Measurements from ENCODE around the gene CDKN2B-AS1. TPM values are rescaled to one million over a fixed set of nuclear protein-coding genes. Genes with fewer than 3 reads are reported as not detected.

CDKN2B-AS1 gene
- total RNA-seq, 2 experiments from 2014 or later, result 4.4 to 5.6 TPM

- no peak overlapping the region for H3K4me3 Mint-ChIP-seq
- H3K4me1 Mint-ChIP-seq, result no peaks in the 10 kb centered on the region
- POLR2A ChIA-PET, result no interaction called here
- no peak overlapping the region for H3K27ac Mint-ChIP-seq
- no peak for DNase-seq
- CTCF ChIA-PET, result no interaction called here
- peaks cover 36% of the 10 kb centered on the region for H3K27me3 Mint-ChIP-seq
- no peaks in the 10 kb centered on the region for H3K9me3 Mint-ChIP-seq
- H3K36me3 Mint-ChIP-seq (ENCODE audit: low read depth), result no peaks in the 10 kb centered on the region
Observed at GRCh38 chr9:22158271-22158670, 163.7 kb downstream of the CDKN2B-AS1 start.

GRCh38 chr9:22158927-22159346, 164.3 kb downstream of the CDKN2B-AS1 start:
- Mint-ChIP-seq H3K4me3 (no peak overlapping the region), H3K27ac (no peak overlapping the region), H3K27me3 (peaks cover 36% of the 10 kb centered on the region), H3K4me1 (no peaks in the 10 kb centered on the region), H3K36me3 (ENCODE audit: low read depth) (no peaks in the 10 kb centered on the region), H3K9me3 (no peaks in the 10 kb centered on the region)
- POLR2A ChIA-PET, result no interaction called here
- DNase-seq, result no peak
- CTCF ChIA-PET, result no interaction called here

GRCh38 chr9:22159586-22159985, 165.0 kb downstream of the CDKN2B-AS1 start:
- H3K27me3 Mint-ChIP-seq, result peaks cover 37% of the 10 kb centered on the region
- no peak overlapping the region for H3K27ac Mint-ChIP-seq
- H3K4me3 Mint-ChIP-seq, result no peak overlapping the region
- no peaks in the 10 kb centered on the region for H3K9me3 Mint-ChIP-seq
- ChIA-PET POLR2A (no interaction called here), CTCF (no interaction called here)
- no peak for DNase-seq
- no peaks in the 10 kb centered on the region for H3K36me3 Mint-ChIP-seq (ENCODE audit: low read depth)
- H3K4me1 Mint-ChIP-seq, result no peaks in the 10 kb centered on the region

- no peak overlapping the region for H3K4me3 Mint-ChIP-seq
- no peaks in the 10 kb centered on the region for H3K36me3 Mint-ChIP-seq (ENCODE audit: low read depth)
- ChIA-PET POLR2A (no interaction called here), CTCF (no interaction called here)
- DNase-seq, result no peak
- H3K4me1 Mint-ChIP-seq, result no peaks in the 10 kb centered on the region
- H3K27ac Mint-ChIP-seq, result no peak overlapping the region
- peaks cover 43% of the 10 kb centered on the region for H3K27me3 Mint-ChIP-seq
- no peaks in the 10 kb centered on the region for H3K9me3 Mint-ChIP-seq
Observed at GRCh38 chr9:22160221-22160620, 165.6 kb downstream of the CDKN2B-AS1 start.

- no peak overlapping the region for H3K4me3 Mint-ChIP-seq
- no peaks in the 10 kb centered on the region for H3K9me3 Mint-ChIP-seq
- peaks cover 27% of the 10 kb centered on the region for H3K27me3 Mint-ChIP-seq
- H3K27ac Mint-ChIP-seq, result no peak overlapping the region
- POLR2A ChIA-PET, result no interaction called here
- CTCF ChIA-PET, result interaction anchor here (1.2 kb wide), 1 partner anchor 18 kb away, joined by 3 read pairs; no protein-coding TSS in a partner anchor
- H3K36me3 Mint-ChIP-seq (ENCODE audit: low read depth), result no peaks in the 10 kb centered on the region
- DNase-seq, result no peak
- H3K4me1 Mint-ChIP-seq, result no peaks in the 10 kb centered on the region
Observed at GRCh38 chr9:22165144-22165543, 170.6 kb downstream of the CDKN2B-AS1 start.

- Mint-ChIP-seq H3K9me3 (no peaks in the 10 kb centered on the region), H3K36me3 (ENCODE audit: low read depth) (no peaks in the 10 kb centered on the region), H3K4me3 (no peak overlapping the region), H3K27me3 (peaks cover 21% of the 10 kb centered on the region), H3K27ac (no peak overlapping the region), H3K4me1 (no peaks in the 10 kb centered on the region)
- CTCF ChIA-PET, result no interaction called here
- no peak for DNase-seq
- POLR2A ChIA-PET, result no interaction called here
Observed at GRCh38 chr9:22169243-22169642, 174.7 kb downstream of the CDKN2B-AS1 start.

- Mint-ChIP-seq H3K27me3 (peaks cover 16% of the 10 kb centered on the region), H3K36me3 (ENCODE audit: low read depth) (no peaks in the 10 kb centered on the region), H3K4me3 (no peak overlapping the region), H3K9me3 (no peaks in the 10 kb centered on the region), H3K4me1 (peaks cover 1% of the 10 kb centered on the region), H3K27ac (no peak overlapping the region)
- no peak for DNase-seq
- ChIA-PET POLR2A (no interaction called here), CTCF (no interaction called here)
Observed at GRCh38 chr9:22169727-22170503, 175.3 kb downstream of the CDKN2B-AS1 start.

Other genes starting within 250 kb of the CDKN2B-AS1 start
- gene MTAP, start 192.2 kb upstream of the CDKN2B-AS1 start, total RNA-seq, result 10 to 100 TPM; 51.8 to 57.4 TPM
- gene CDKN2A, start 399 bp upstream of the CDKN2B-AS1 start, total RNA-seq, result 10 to 100 TPM; 15.9 to 16.6 TPM
- gene CDKN2B, start 14.5 kb downstream of the CDKN2B-AS1 start, total RNA-seq, result under 1 TPM; 0.65 to 0.87 TPM

Data from activated CD4-positive, alpha-beta T cell treated with anti-CD3 and anti-CD28 coated beads, Interleukin-2, amount 10 ng/mL, durations not matched to agents 7 days and 5 days (primary cell).